Kidney epithelial cell (primary cell): ENCODE measurements around the gene LAMA4. TPM values are rescaled to one million over a fixed set of nuclear protein-coding genes. Genes with fewer than 3 reads are reported as not detected.

Source experiments
- DNase-seq: peaks from one replicate; pipeline ENCODE4 v3.0.0-alpha.2; 2010; ENCODE audit warnings: low read depth
- H3K27me3 ChIP-seq: 2 replicates; pipeline ENCODE4 v1.6.0; 2011; ENCODE audit warnings: low read length; ENCODE audit not compliant: control insufficient read depth, insufficient read depth
- H3K36me3 ChIP-seq: 2 replicates; pipeline ENCODE4 v1.5.1; 2011; ENCODE audit warnings: low read length; ENCODE audit not compliant: control insufficient read depth, insufficient read depth
- H3K4me3 ChIP-seq: 2 replicates; pipeline ENCODE4 v1.5.1; 2011; ENCODE audit warnings: low read depth, mild to moderate bottlenecking, control low read depth, low read length
- total RNA-seq: library from RNA; depleted of rRNA; stranded (reverse); fragments of >200 nt; gene quantifications from 2 replicates; pipeline ENCODE4 v1.2.3, GENCODE V29; 2015
- TF ChIP-seq, protein P1 (sequence below): IDR thresholded peaks from 2 replicates; pipeline ENCODE4 v1.5.1; 2011; ENCODE audit warnings: mild to moderate bottlenecking, moderate library complexity, low read length, control low read depth, inconsistent platforms; ENCODE audit not compliant: insufficient read depth, poor library complexity, severe bottlenecking

The LAMA4 gene
- total RNA-seq, 1 donor from 2014 or later, result 5.6 TPM

DNA sequence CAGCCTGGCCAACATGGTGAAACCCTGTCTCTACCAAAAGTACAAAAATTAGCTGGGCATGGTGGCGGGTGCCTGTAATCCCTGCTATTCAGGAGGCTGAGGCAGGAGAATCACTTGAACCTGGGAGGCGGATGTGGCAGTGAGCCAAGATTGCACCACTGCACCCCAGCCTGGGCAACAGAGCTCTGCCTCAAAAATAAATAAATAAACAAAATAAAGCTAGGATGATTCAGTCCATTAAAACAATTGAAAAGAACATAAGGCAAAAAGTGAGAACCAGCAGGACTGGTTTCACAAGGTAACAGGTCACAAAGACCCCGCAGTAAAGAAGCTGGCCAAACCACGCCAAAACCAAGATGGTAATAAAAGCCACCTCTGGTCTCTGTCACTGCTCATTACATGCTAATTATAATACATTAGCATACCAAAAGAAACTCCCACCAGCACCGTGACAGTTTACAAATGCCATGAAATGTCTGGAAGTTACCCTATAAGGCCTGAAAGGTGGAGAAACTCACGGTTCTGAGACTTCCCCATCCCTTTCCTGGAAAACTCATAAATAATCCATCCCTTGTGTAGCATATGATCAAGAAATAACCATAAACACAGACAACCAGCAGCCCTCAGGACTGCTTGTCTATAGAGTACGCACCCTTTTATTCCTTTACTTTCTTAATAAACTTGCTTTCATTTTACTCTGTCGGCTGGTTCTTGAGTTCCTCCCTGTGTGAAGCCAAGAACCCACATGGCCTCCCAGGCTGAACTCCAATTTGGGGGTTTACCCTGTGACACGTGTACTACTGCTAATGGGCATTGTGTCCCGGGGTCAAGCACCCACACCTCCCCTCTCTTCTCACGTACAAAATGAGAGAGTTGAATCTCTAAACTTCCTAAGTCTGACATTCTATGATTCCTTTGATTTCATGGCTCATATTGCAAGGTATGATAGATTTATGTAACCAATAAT is 10.2 kb downstream of the LAMA4 start:
- Histone ChIP-seq H3K36me3 (no peaks in the 10 kb centered on the region), H3K27me3 (no peaks in the 10 kb centered on the region), H3K4me3 (no peak overlapping the region)
- TF ChIP-seq, protein P1, sequence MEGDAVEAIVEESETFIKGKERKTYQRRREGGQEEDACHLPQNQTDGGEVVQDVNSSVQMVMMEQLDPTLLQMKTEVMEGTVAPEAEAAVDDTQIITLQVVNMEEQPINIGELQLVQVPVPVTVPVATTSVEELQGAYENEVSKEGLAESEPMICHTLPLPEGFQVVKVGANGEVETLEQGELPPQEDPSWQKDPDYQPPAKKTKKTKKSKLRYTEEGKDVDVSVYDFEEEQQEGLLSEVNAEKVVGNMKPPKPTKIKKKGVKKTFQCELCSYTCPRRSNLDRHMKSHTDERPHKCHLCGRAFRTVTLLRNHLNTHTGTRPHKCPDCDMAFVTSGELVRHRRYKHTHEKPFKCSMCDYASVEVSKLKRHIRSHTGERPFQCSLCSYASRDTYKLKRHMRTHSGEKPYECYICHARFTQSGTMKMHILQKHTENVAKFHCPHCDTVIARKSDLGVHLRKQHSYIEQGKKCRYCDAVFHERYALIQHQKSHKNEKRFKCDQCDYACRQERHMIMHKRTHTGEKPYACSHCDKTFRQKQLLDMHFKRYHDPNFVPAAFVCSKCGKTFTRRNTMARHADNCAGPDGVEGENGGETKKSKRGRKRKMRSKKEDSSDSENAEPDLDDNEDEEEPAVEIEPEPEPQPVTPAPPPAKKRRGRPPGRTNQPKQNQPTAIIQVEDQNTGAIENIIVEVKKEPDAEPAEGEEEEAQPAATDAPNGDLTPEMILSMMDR, result no peak
- DNase-seq, result no peak

DNA sequence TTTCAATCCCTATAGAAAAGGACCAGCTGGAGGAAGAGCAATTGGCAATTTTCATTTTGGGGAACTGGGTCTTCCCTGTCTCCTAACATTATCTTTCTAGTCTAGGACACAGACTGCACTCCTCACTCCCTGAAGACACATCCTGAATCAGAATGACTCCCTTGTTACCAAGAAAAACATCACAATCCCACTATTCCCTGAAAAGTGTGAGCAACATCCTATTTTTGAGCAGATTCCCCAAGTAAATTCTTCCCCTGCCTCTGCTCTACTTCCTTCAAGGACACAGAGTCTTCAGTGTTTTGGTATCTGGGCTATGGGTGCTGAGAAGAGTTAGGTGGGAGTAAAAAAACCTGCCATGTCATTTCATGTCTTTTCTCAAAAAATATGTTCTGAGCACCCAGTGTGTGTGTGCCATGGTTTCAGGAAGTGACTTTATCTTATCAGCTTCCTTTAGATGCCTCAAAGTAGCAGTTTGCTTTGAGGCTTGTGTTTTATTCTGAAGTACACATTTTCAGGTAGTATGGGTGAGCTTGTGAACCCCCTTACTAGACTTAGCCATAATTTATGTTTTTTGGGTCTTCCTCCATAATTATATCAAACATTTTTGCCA is 12.4 kb downstream of the LAMA4 start:
- no peaks in the 10 kb centered on the region for H3K36me3 ChIP-seq
- H3K27me3 ChIP-seq, result no peaks in the 10 kb centered on the region
- no peak overlapping the region for H3K4me3 ChIP-seq
- no peak for DNase-seq
- TF ChIP-seq, protein P1, result no peak

DNA sequence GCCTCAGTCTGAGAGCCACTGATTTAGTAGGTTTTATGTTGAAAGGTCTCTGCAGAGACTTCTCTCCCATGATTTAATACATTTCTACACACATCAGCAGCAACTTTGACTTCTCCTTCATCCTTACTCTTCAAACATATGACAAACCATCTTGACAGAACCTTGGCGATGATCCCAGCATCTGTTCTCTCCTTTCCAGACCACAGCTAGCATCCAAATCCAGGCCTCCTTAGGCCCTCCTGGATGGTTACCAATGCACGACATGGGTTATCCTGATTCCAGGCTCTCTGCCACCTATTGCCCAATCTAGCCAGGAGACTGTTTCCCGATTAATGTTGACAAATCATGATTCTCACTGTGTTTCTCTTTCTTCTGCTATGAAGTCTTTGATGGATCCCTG is 16.8 kb downstream of the LAMA4 start:
- no peak overlapping the region for H3K4me3 ChIP-seq
- DNase-seq, result no peak
- TF ChIP-seq, protein P1, result no peak
- H3K27me3 ChIP-seq, result no peaks in the 10 kb centered on the region
- no peaks in the 10 kb centered on the region for H3K36me3 ChIP-seq

DNA sequence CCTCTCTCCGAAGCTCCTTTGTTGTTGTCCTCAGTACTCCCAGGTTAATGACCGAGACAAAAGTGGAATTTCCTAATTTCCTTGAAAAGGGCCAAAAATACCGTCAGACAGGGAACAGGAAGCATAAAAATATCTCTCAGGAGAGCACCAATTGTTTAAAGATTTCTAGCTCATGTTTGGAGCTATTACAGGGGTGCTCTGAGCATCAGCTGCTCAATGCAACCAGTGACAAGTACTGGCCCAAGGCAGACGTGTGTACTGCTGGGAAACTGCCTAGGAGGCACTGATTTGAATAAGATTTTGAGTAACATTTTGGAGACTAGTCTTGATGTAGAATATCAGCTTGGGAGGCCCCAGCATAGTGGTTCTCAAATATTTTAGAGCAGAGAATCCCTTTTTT is 17.3 kb downstream of the LAMA4 start:
- no peak overlapping the region for H3K4me3 ChIP-seq
- TF ChIP-seq, protein P1, result no peak
- DNase-seq, result no peak
- H3K36me3 ChIP-seq, result no peaks in the 10 kb centered on the region
- no peaks in the 10 kb centered on the region for H3K27me3 ChIP-seq

DNA sequence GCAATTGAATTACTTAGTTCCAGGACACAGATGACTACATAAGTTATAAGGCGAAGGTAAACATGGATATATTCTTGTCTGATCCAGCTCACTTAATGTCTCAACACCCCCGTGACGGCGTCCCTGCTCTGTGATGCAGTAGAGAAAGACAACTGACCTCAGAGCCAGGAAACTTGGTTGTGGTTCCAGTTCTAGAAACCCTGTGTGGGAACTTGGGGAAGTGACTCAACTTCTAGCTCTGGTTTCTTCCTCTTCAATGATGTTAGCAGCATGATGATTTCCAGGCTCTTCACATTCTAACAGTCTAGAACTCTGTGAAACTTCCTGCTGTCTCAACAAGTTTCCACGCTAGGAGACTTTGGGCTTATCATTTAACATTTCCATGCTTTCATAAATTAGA is 18.4 kb downstream of the LAMA4 start:
- TF ChIP-seq, protein P1, result no peak
- no peak overlapping the region for H3K4me3 ChIP-seq
- no peaks in the 10 kb centered on the region for H3K27me3 ChIP-seq
- no peak for DNase-seq
- H3K36me3 ChIP-seq, result no peaks in the 10 kb centered on the region
